Spleen (tissue), 11 donors: ENCODE results near the gene ENO4. TPM values are rescaled to one million over a fixed set of nuclear protein-coding genes. Genes with fewer than 3 reads are reported as not detected.

Experiments used
- DNase-seq: peaks from one replicate; pipeline ENCODE4 v3.0.0-alpha.2; 2020
- H3K27ac ChIP-seq, 8 donors: fragments of 200-600 bp; sonication (generic) in 7 of 8; 1 replicate in 4 of 8; 2 replicates in 4 of 8; pipeline versions ENCODE4 v1.5.0 to v1.8.0; 2016 to 2021; ENCODE audit warnings: inconsistent platforms in 4 of 8, mild to moderate bottlenecking in 4 of 8, moderate library complexity in 1 of 8
- H3K27me3 ChIP-seq, 7 donors: fragments of 200-600 bp; sonication (generic) in 6 of 7; replicated peaks in 1 of 7; 1 replicate in 4 of 7; 2 replicates in 3 of 7; pipeline versions ENCODE4 v1.5.0 to v1.8.0; 2016 to 2021; ENCODE audit warnings: inconsistent platforms in 3 of 7, mild to moderate bottlenecking in 1 of 7
- H3K36me3 ChIP-seq, 6 donors: fragments of 200-600 bp; sonication (generic) in 5 of 6; 1 replicate in 4 of 6; 2 replicates in 2 of 6; pipeline versions ENCODE4 v1.5.0 to v1.8.0; 2016 to 2021; ENCODE audit warnings: inconsistent platforms in 2 of 6
- H3K4me1 ChIP-seq, 6 donors: fragments of 200-600 bp; sonication (generic) in 5 of 6; 1 replicate in 3 of 6; 2 replicates in 3 of 6; pipeline versions ENCODE4 v1.5.0 to v1.8.0; 2016 to 2021; ENCODE audit warnings: inconsistent platforms in 3 of 6
- H3K4me3 ChIP-seq, 8 donors: fragments of 200-600 bp; sonication (generic) in 7 of 8; 1 replicate in 4 of 8; 2 replicates in 4 of 8; pipeline versions ENCODE4 v1.5.0 to v1.8.0; 2016 to 2021; ENCODE audit warnings: inconsistent platforms in 4 of 8, mild to moderate bottlenecking in 4 of 8, moderate library complexity in 2 of 8
- H3K9me3 ChIP-seq, 8 donors: fragments of 200-600 bp; sonication (generic) in 7 of 8; 1 replicate in 4 of 8; 2 replicates in 4 of 8; pipeline versions ENCODE4 v1.5.0 to v1.8.0; 2016 to 2021; ENCODE audit warnings: inconsistent platforms in 4 of 8
- CTCF ChIP-seq, 11 experiments: fragments of 200-600 bp in 7 of 11; fragments of 450-650 bp in 4 of 11; sonication (generic) in 4 of 11; IDR thresholded peaks in 8 of 11; conservative IDR thresholded peaks in 3 of 11; 1 replicate in 7 of 11; 2 replicates in 4 of 11; pipeline versions ENCODE4 v1.4.0 to v1.8.0; 2016 to 2021; ENCODE audit warnings: antibody characterized with exemption in 11 of 11, inconsistent platforms in 4 of 11, mild to moderate bottlenecking in 1 of 11
- POLR2A ChIP-seq, 3 donors: fragments of 450-650 bp; IDR thresholded peaks; one replicate each; pipeline ENCODE4 v1.5.1; 2017; ENCODE audit warnings: antibody characterized with exemption in 3 of 3, mild to moderate bottlenecking in 1 of 3
- POLR2AphosphoS5 ChIP-seq, 3 donors: sonication (generic); formaldehyde crosslinking; IDR thresholded peaks; one replicate each; pipeline ENCODE4 v1.5.1; 2017; ENCODE audit warnings: antibody characterized with exemption in 3 of 3
- WGBS, 5 donors: extraction: QIAGEN DNeasy Blood & Tissue Kit in 3 of 5; methylation state at CpG; one replicate each; pipeline versions ENCODE4 v1.1.5 to v1.1.7; 2013 to 2018; 5-methylcytosine and 5-hydroxymethylcytosine counted together
- intact Hi-C: fragments of 100-400 bp; cut with DNase I; formaldehyde crosslinking; loops from one replicate; pipeline ENCODE4 v1.15.0; 2023; ENCODE audit warnings: low total_unique reads
- polyA plus RNA-seq, 3 donors: library from polyadenylated mRNA; stranded (reverse); fragments of 200-250 nt; gene quantifications; one replicate each; pipeline ENCODE4 v1.2.1, GENCODE V29; 2013
- total RNA-seq, 7 donors: library from RNA; depleted of rRNA in 3 of 7; stranded (reverse); fragments of >200 nt in 3 of 7; fragmentation: NEBNext Ultra II Directional in 4 of 7; extraction: Animal tissue kit (Norgen Biotek cat#: 25700) in 4 of 7; gene quantifications; one replicate each; pipeline versions ENCODE4 v1.1.0 to v1.2.1, GENCODE V29; 2016 to 2021
- donor health status: healthy with polysubstance abuse.
- donor health status: DM: no; HTN: no; CAD: no; lungs with moderate emphysema.
- donor health status: DM: no; HTN: no; CAD: no.
- donor health status: Bipolar disorder and iron deficiency.
- donor health status: healthy.
- donor health status: DM: no; HTN: no; CAD: no.
- donor health status: DM: yes; HTN: yes; CAD: no.

Gene ENO4
- total and polyA plus RNA-seq, 10 donors = 0.03 to 0.09 TPM; not detected in 8

GRCh38 chr10:116880716-116881482, 31.6 kb downstream of the ENO4 start:
- Histone ChIP-seq H3K36me3 (no peaks in the 10 kb centered on the region), H3K27ac (no peak overlapping the region), H3K9me3 (no peaks in the 10 kb centered on the region), H3K27me3 (peaks cover 0 to 4% (median 0%) of the 10 kb centered on the region in 7 donors), H3K4me3 (no peak overlapping the region), H3K4me1 (no peaks in the 10 kb centered on the region)
- no peak for DNase-seq
- WGBS, 5 donors = 64 to 73% (median 71%) methylated on average over 10 of the region's 10 CpGs
- intact Hi-C loops = no loop called here
- TF ChIP-seq CTCF (IDR thresholded peaks at IDR 0.05 in 8 of 11, conservative IDR thresholded peaks at IDR 0.05 in 3 of 11) (no peak), POLR2A (IDR thresholded peaks at IDR 0.05) (no peak), POLR2AphosphoS5 (IDR thresholded peaks at IDR 0.05) (no peak)

GRCh38 chr10:116882639-116883038, 33.3 kb downstream of the ENO4 start:
- 77 to 92% (median 82%) methylated on average over 2 of the region's 2 CpGs for WGBS, 5 donors
- Histone ChIP-seq H3K4me1 (no peaks in the 10 kb centered on the region), H3K36me3 (no peaks in the 10 kb centered on the region), H3K9me3 (no peaks in the 10 kb centered on the region), H3K4me3 (no peak overlapping the region), H3K27me3 (no peaks in the 10 kb centered on the region), H3K27ac (no peak overlapping the region)
- DNase-seq = no peak
- intact Hi-C loops = no loop called here
- TF ChIP-seq POLR2A (IDR thresholded peaks at IDR 0.05) (no peak), CTCF (IDR thresholded peaks at IDR 0.05 in 8 of 11, conservative IDR thresholded peaks at IDR 0.05 in 3 of 11) (no peak), POLR2AphosphoS5 (IDR thresholded peaks at IDR 0.05) (no peak)

GRCh38 chr10:116886772-116887171, 37.5 kb downstream of the ENO4 start:
- 84 to 96% (median 92%) methylated on average over 4 of the region's 4 CpGs for WGBS, 5 donors
- no peak for TF ChIP-seq POLR2AphosphoS5 (IDR thresholded peaks at IDR 0.05)
- TF ChIP-seq CTCF (IDR thresholded peaks at IDR 0.05 in 8 of 11, conservative IDR thresholded peaks at IDR 0.05 in 3 of 11) = no peak
- no peak for TF ChIP-seq POLR2A (IDR thresholded peaks at IDR 0.05)

GRCh38 chr10:116888380-116889055, 39.2 kb downstream of the ENO4 start:
- Histone ChIP-seq H3K9me3 (no peaks in the 10 kb centered on the region), H3K27ac (no peak overlapping the region), H3K4me3 (no peak overlapping the region), H3K4me1 (peaks cover 0 to 6% (median 0%) of the 10 kb centered on the region in 6 donors), H3K27me3 (peaks cover 0 to 8% (median 0%) of the 10 kb centered on the region in 7 donors), H3K36me3 (no peaks in the 10 kb centered on the region)
- 55 to 83% (median 76%) methylated on average over 7 of the region's 7 CpGs for WGBS, 5 donors
- DNase-seq = no peak
- intact Hi-C loops = no loop called here
- TF ChIP-seq POLR2AphosphoS5 (IDR thresholded peaks at IDR 0.05) = no peak
- no peak for TF ChIP-seq CTCF (IDR thresholded peaks at IDR 0.05 in 8 of 11, conservative IDR thresholded peaks at IDR 0.05 in 3 of 11)
- no peak for TF ChIP-seq POLR2A (IDR thresholded peaks at IDR 0.05)

More at GRCh38 chr10:116886772-116887171, 37.5 kb downstream of the ENO4 start:
- no peaks in the 10 kb centered on the region for H3K4me1 ChIP-seq
- no peaks in the 10 kb centered on the region for H3K36me3 ChIP-seq
- no peaks in the 10 kb centered on the region for H3K9me3 ChIP-seq
- no peak for DNase-seq
- no peak overlapping the region for H3K27ac ChIP-seq
- H3K4me3 ChIP-seq = no peak overlapping the region
- intact Hi-C loops = no loop called here
- H3K27me3 ChIP-seq = peaks cover 0 to under 1% (median 0%) of the 10 kb centered on the region in 7 donors
